HepG2 (cell line): ENCODE measurements around the gene SLC34A3. TPM values are rescaled to one million over a fixed set of nuclear protein-coding genes. Genes with fewer than 3 reads are reported as not detected.

ENCODE experiments used
- AHR ChIP-seq: IDR thresholded peaks from 2 replicates; pipeline ENCODE4 v1.6.1; 2018; ENCODE audit warnings: missing genetic modification reagents, missing compliant biosample characterization
- ATAD3A ChIP-seq: sonication (generic); formaldehyde crosslinking; IDR thresholded peaks from 2 replicates; pipeline ENCODE4 v1.4.0; 2020; ENCODE audit warnings: missing genetic modification reagents
- HES4 ChIP-seq: sonication (generic); formaldehyde crosslinking; IDR thresholded peaks from 2 replicates; pipeline ENCODE4 v1.9.0; 2021; ENCODE audit warnings: mild to moderate bottlenecking, missing genetic modification reagents, borderline replicate concordance
- MXI1 ChIP-seq: IDR thresholded peaks from 3 replicates; pipeline ENCODE4 v1.6.1; 2012; ENCODE audit warnings: low read depth, low read length, inconsistent platforms, borderline replicate concordance
- NAIF1 ChIP-seq: sonication (generic); formaldehyde crosslinking; IDR thresholded peaks from 2 replicates; pipeline ENCODE4 v1.5.0; 2020; ENCODE audit warnings: mild to moderate bottlenecking, missing genetic modification reagents, borderline replicate concordance
- NCOA1 ChIP-seq: sonication (generic); formaldehyde crosslinking; IDR thresholded peaks from 2 replicates; pipeline ENCODE4 v1.9.0; 2021; ENCODE audit warnings: missing genetic modification reagents
- NR3C1 ChIP-seq: sonication (generic); formaldehyde crosslinking; IDR thresholded peaks from 2 replicates; pipeline ENCODE4 v1.4.0; 2020; ENCODE audit warnings: missing genetic modification reagents
- PRPF4 ChIP-seq: fragments of 200-400 bp; formaldehyde crosslinking; IDR thresholded peaks from 2 replicates; pipeline ENCODE4 v1.6.1; 2016; ENCODE audit warnings: low read length, low read depth; ENCODE audit not compliant: poor library complexity, severe bottlenecking
- SMAD3 ChIP-seq: sonication (generic); formaldehyde crosslinking; IDR thresholded peaks from 2 replicates; pipeline ENCODE4 v1.4.0; 2020; ENCODE audit warnings: missing genetic modification reagents
- ZBTB3 ChIP-seq: sonication (generic); formaldehyde crosslinking; IDR thresholded peaks from 2 replicates; pipeline ENCODE4 v1.4.0; 2020; ENCODE audit warnings: low read depth, mild to moderate bottlenecking, moderate library complexity, missing genetic modification reagents, borderline replicate concordance
- ZFP36 ChIP-seq: fragments of 150-350 bp; IDR thresholded peaks from 2 replicates; pipeline ENCODE4 v1.6.1; 2018; ENCODE audit warnings: borderline replicate concordance, low read length, low read depth; ENCODE audit not compliant: partially characterized antibody
- ZNF292 ChIP-seq: sonication (generic); formaldehyde crosslinking; IDR thresholded peaks from 2 replicates; pipeline ENCODE4 v1.8.1; 2022; ENCODE audit warnings: mild to moderate bottlenecking, low read depth, missing genetic modification reagents, borderline replicate concordance
- ZNF335 ChIP-seq: sonication (generic); formaldehyde crosslinking; IDR thresholded peaks from 2 replicates; pipeline ENCODE4 v1.4.0; 2020; ENCODE audit warnings: missing genetic modification reagents
- ZNF337 ChIP-seq: sonication (generic); formaldehyde crosslinking; IDR thresholded peaks from 2 replicates; pipeline ENCODE4 v1.5.1; 2020; ENCODE audit warnings: missing genetic modification reagents, low read depth, mild to moderate bottlenecking, borderline replicate concordance
- ZNF589 ChIP-seq: sonication (generic); formaldehyde crosslinking; conservative IDR thresholded peaks from 2 replicates; pipeline ENCODE4 v1.8.0; 2022; ENCODE audit warnings: mild to moderate bottlenecking, moderate library complexity, missing genetic modification reagents
- ZNF644 ChIP-seq: IDR thresholded peaks from 2 replicates; pipeline ENCODE4 v1.6.1; 2016; ENCODE audit warnings: low read depth
- ZNF766 ChIP-seq: sonication (generic); formaldehyde crosslinking; IDR thresholded peaks from 2 replicates; pipeline ENCODE4 v1.5.0; 2020; ENCODE audit warnings: missing genetic modification reagents, borderline replicate concordance
- ZNF776 ChIP-seq: sonication (generic); formaldehyde crosslinking; IDR thresholded peaks from 2 replicates; pipeline ENCODE4 v1.4.0; 2020; ENCODE audit warnings: mild to moderate bottlenecking, missing genetic modification reagents
- ZNF792 ChIP-seq: IDR thresholded peaks from 2 replicates; pipeline ENCODE4 v1.6.1; 2016
- ZSCAN30 ChIP-seq: sonication (generic); formaldehyde crosslinking; IDR thresholded peaks from 2 replicates; pipeline ENCODE4 v1.5.0; 2020; ENCODE audit warnings: mild to moderate bottlenecking, missing genetic modification reagents
- polyA plus RNA-seq, 8 experiments: library from polyadenylated mRNA; depleted of rRNA in 3 of 8; stranded (reverse) in 7 of 8; unstranded in 1 of 8; fragments of >200 nt; fragmentation: Illumina TruSeq in 4 of 8; extraction: Trizol in 4 of 8; gene quantifications; 2 replicates each; pipeline versions ENCODE4 v1.2.1 to v1.2.3, GENCODE V29; 2011 to 2016; ENCODE audit warnings: low read depth in 4 of 8, missing spikeins in 1 of 8, mixed read lengths in 1 of 8; ENCODE audit not compliant: insufficient read depth in 1 of 8
- total RNA-seq, 5 experiments: library from RNA; depleted of rRNA; stranded (reverse); fragments of >200 nt; fragmentation: Illumina TruSeq; extraction: Trizol; gene quantifications; 2 replicates each; pipeline ENCODE4 v1.2.3, GENCODE V29; 2016; ENCODE audit warnings: low read depth in 1 of 5
- TF ChIP-seq, protein P1 (sequence below): sonication (generic); formaldehyde crosslinking; IDR thresholded peaks from 2 replicates; pipeline ENCODE4 v1.5.1; 2020; ENCODE audit warnings: mild to moderate bottlenecking, missing genetic modification reagents
- TF ChIP-seq, protein P2 (sequence below): IDR thresholded peaks from 2 replicates; pipeline ENCODE4 v1.6.1; 2018; ENCODE audit warnings: missing genetic modification reagents, mild to moderate bottlenecking, missing compliant biosample characterization
- TF ChIP-seq, protein P3 (sequence below): sonication (generic); formaldehyde crosslinking; IDR thresholded peaks from 2 replicates; pipeline ENCODE4 v1.4.0; 2020; ENCODE audit warnings: missing genetic modification reagents, borderline replicate concordance

Gene SLC34A3
- total and polyA plus RNA-seq, 2 of the 13 experiments (the other 11 are each of a cell fraction or from before 2014, with no cell fraction given): 0.07 to 1.0 TPM

DNA sequence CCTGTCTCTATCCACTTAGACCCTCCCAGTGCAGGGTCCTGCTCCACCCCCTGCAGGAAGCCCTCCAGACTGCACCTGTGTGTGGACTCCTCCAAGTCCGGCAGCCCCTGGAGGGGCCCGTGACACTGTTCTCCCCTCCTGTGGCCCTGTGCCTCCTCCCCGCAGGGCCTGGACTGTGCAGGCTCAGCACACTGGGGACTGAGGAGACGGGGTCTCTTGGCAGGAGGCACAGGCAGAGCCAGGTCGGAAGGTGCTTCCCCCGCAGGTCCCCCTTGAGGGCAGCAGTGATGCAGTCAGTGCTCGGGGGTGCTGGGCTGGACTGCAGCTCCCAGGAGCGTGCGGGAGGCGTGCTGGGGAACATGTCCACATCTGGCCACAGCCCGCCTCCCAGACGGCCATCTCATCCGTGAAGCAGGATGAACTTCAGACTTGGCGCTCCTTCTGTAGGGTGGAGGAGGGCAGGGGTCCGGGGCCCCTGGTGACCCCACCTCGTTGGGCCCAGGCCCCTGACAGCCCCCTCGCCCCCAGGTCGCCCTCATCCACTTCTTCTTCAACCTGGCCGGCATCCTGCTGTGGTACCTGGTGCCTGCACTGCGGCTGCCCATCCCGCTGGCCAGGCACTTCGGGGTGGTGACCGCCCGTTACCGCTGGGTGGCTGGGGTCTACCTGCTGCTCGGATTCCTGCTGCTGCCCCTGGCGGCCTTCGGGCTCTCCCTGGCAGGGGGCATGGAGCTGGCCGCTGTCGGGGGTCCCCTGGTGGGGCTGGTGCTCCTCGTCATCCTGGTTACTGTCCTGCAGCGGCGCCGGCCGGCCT, 4.9 kb downstream of the SLC34A3 start (continued):
- TF ChIP-seq, protein P1, sequence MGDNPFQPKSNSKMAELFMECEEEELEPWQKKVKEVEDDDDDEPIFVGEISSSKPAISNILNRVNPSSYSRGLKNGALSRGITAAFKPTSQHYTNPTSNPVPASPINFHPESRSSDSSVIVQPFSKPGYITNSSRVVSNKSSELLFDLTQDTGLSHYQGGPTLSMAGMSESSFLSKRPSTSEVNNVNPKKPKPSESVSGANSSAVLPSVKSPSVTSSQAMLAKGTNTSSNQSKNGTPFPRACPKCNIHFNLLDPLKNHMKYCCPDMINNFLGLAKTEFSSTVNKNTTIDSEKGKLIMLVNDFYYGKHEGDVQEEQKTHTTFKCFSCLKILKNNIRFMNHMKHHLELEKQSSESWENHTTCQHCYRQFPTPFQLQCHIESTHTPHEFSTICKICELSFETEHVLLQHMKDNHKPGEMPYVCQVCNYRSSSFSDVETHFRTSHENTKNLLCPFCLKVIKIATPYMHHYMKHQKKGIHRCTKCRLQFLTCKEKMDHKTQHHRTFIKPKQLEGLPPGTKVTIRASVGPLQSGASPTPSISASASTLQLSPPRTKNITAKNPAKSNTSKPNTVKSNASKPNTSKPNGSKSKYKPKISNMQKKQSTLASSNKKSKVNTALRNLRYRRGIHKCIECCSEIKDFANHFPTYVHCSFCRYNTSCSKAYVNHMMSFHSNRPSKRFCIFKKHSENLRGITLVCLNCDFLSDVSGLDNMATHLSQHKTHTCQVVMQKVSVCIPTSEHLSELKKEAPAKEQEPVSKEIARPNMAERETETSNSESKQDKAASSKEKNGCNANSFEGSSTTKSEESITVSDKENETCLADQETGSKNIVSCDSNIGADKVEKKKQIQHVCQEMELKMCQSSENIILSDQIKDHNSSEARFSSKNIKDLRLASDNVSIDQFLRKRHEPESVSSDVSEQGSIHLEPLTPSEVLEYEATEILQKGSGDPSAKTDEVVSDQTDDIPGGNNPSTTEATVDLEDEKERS (CRISPR knock-in tag): no peak
- TF ChIP-seq ZFP36 (peak; percentile 57), ZBTB3 (no peak), AHR (CRISPR knock-in tag) (no peak), NCOA1 (CRISPR knock-in tag) (0 out of 2 replicates have a peak, but pooled peaks have one; percentile 23), ZNF644 (CRISPR knock-in tag) (no peak), ZNF766 (CRISPR knock-in tag) (no peak), PRPF4 (no peak), NR3C1 (CRISPR knock-in tag) (no peak), SMAD3 (CRISPR knock-in tag) (no peak), ZNF292 (CRISPR knock-in tag) (no peak), HES4 (CRISPR knock-in tag) (peak; percentile 61; the same call in 1 of the 2 replicates), ZNF776 (CRISPR knock-in tag) (peak; percentile 30), ZSCAN30 (CRISPR knock-in tag) (no peak), MXI1 (peak; percentile 1; the same call in 1 of the 3 replicates), NAIF1 (0 out of 2 replicates have a peak, but pooled peaks have one; percentile 12), ZNF335 (0 out of 2 replicates have a peak, but pooled peaks have one; percentile 10), ZNF589 (CRISPR knock-in tag) (0 out of 2 replicates have a peak, but pooled peaks have one; percentile 3), ZNF337 (CRISPR knock-in tag) (peak; percentile 11; the same call in 1 of the 2 replicates), ZNF792 (0 out of 2 replicates have a peak, but pooled peaks have one; percentile 33), ATAD3A (CRISPR knock-in tag) (no peak)
- TF ChIP-seq, protein P2, sequence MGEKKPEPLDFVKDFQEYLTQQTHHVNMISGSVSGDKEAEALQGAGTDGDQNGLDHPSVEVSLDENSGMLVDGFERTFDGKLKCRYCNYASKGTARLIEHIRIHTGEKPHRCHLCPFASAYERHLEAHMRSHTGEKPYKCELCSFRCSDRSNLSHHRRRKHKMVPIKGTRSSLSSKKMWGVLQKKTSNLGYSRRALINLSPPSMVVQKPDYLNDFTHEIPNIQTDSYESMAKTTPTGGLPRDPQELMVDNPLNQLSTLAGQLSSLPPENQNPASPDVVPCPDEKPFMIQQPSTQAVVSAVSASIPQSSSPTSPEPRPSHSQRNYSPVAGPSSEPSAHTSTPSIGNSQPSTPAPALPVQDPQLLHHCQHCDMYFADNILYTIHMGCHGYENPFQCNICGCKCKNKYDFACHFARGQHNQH (CRISPR knock-in tag): peak; percentile 56; the same call in 1 of the 2 replicates
- TF ChIP-seq, protein P3, sequence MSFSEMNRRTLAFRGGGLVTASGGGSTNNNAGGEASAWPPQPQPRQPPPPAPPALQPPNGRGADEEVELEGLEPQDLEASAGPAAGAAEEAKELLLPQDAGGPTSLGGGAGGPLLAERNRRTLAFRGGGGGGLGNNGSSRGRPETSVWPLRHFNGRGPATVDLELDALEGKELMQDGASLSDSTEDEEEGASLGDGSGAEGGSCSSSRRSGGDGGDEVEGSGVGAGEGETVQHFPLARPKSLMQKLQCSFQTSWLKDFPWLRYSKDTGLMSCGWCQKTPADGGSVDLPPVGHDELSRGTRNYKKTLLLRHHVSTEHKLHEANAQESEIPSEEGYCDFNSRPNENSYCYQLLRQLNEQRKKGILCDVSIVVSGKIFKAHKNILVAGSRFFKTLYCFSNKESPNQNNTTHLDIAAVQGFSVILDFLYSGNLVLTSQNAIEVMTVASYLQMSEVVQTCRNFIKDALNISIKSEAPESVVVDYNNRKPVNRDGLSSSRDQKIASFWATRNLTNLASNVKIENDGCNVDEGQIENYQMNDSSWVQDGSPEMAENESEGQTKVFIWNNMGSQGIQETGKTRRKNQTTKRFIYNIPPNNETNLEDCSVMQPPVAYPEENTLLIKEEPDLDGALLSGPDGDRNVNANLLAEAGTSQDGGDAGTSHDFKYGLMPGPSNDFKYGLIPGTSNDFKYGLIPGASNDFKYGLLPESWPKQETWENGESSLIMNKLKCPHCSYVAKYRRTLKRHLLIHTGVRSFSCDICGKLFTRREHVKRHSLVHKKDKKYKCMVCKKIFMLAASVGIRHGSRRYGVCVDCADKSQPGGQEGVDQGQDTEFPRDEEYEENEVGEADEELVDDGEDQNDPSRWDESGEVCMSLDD: 0 out of 2 replicates have a peak, but pooled peaks have one; percentile 59
